GM12878 (cell line): ENCODE data around the gene ADAMTS14. TPM values are rescaled to one million over a fixed set of nuclear protein-coding genes. Genes with fewer than 3 reads are reported as not detected.

ENCODE experiments used
- ATAC-seq: fragments of 200-7000 bp; cut with Tn5 transposase; 3 replicates; pipeline ENCODE4 v1.9.1; 2020; ENCODE audit warnings: mild to moderate bottlenecking, moderate library complexity
- BruUV-seq: library from RNA; stranded (reverse); fragments of 400-500 nt; replicated peaks from 2 replicates; lab custom pipeline; 2021; lab: Mats Ljungman, UMichigan
- CTCF ChIA-PET: fragments of 300-600 bp; sonication (Branson Sonifier 250); formaldehyde crosslinking; extraction: SDS; loops from one replicate; lab custom pipeline; 2021; ENCODE audit warnings: inconsistent platforms; lab: Yijun Ruan, JAX
- POLR2A ChIA-PET: fragments of 350-600 bp; formaldehyde crosslinking; extraction: SDS; loops from one replicate; lab custom pipeline; 2021; ENCODE audit warnings: inconsistent platforms; lab: Charles Lee
- RAD21 ChIA-PET: fragments of 300-600 bp; sonication (Branson Sonifier 250); formaldehyde crosslinking; loops from one replicate; lab custom pipeline; 2023; ENCODE audit warnings: antibody characterized with exemption; ENCODE audit not compliant: unreplicated experiment; lab: Charles Lee
- SMC1A ChIA-PET: fragments of 300-600 bp; sonication (Branson Sonifier 250); formaldehyde crosslinking; loops from one replicate; lab custom pipeline; 2023; ENCODE audit not compliant: unreplicated experiment, uncharacterized antibody; lab: Charles Lee
- DNase-seq: peaks from one replicate; pipeline ENCODE4 v3.0.0-alpha.2; 2011; ENCODE audit warnings: low read depth, low spot score
- FAIRE-seq: peaks from 3 replicates; lab custom pipeline; 2011; peaks lifted over from hg19 to GRCh38; lab: Jason Lieb, UNC
- H2AFZ ChIP-seq: 2 replicates; pipeline ENCODE4 v1.6.0; 2011; ENCODE audit warnings: low read depth, low read length, control low read depth; ENCODE audit not compliant: control insufficient read depth
- H3K27ac ChIP-seq: 2 replicates; pipeline ENCODE4 v1.5.1; 2011; ENCODE audit warnings: control low read depth; ENCODE audit not compliant: control insufficient read depth, insufficient read depth
- H3K27me3 ChIP-seq, 2 experiments: replicated peaks in 1 of 2; 2 replicates each; pipeline versions ENCODE4 v1.6.0 to v1.6.1; 2011; ENCODE audit warnings: low read length in 1 of 2; ENCODE audit not compliant: control insufficient read depth in 2 of 2, insufficient read depth in 2 of 2
- H3K36me3 ChIP-seq, 2 experiments: 2 replicates each; pipeline ENCODE4 v1.5.1; 2011; ENCODE audit warnings: low read length in 1 of 2; ENCODE audit not compliant: control insufficient read depth in 2 of 2, insufficient read depth in 2 of 2
- H3K4me1 ChIP-seq: 2 replicates; pipeline ENCODE4 v1.6.1; 2011; ENCODE audit warnings: mild to moderate bottlenecking, low read length, moderate library complexity, mixed read lengths; ENCODE audit not compliant: control insufficient read depth, insufficient read depth
- H3K4me2 ChIP-seq: 2 replicates; pipeline ENCODE4 v1.6.0; 2011; ENCODE audit warnings: control low read depth; ENCODE audit not compliant: control insufficient read depth, insufficient read depth
- H3K4me3 ChIP-seq: fragments of 200-600 bp; sonication (generic); 2 replicates; pipeline ENCODE4 v1.5.1; 2016
- H3K79me2 ChIP-seq: 2 replicates; pipeline ENCODE4 v1.6.0; 2011; ENCODE audit warnings: low read length; ENCODE audit not compliant: control insufficient read depth, insufficient read depth
- H3K9ac ChIP-seq: 2 replicates; pipeline ENCODE4 v1.8.0; 2011; ENCODE audit warnings: low read length, control low read depth, mixed read lengths; ENCODE audit not compliant: control insufficient read depth, insufficient read depth
- H3K9me3 ChIP-seq: replicated peaks from 3 replicates; pipeline ENCODE4 v1.5.1; 2011; ENCODE audit warnings: mild to moderate bottlenecking, low read length; ENCODE audit not compliant: control insufficient read depth, insufficient read depth
- H4K20me1 ChIP-seq: 2 replicates; pipeline ENCODE4 v1.6.0; 2011; ENCODE audit not compliant: control insufficient read depth, insufficient read depth
- BCLAF1 ChIP-seq: fragments of 450-650 bp; IDR thresholded peaks from 2 replicates; pipeline ENCODE4 v1.6.1; 2017; ENCODE audit warnings: antibody characterized with exemption, mild to moderate bottlenecking, moderate library complexity
- ETV6 ChIP-seq, 2 experiments: fragments of 450-650 bp in 1 of 2; IDR thresholded peaks in 1 of 2; conservative IDR thresholded peaks in 1 of 2; 2 replicates each; pipeline ENCODE4 v1.6.1; 2014; ENCODE audit warnings: antibody characterized with exemption in 1 of 2, borderline replicate concordance in 1 of 2, low read depth in 1 of 2, mild to moderate bottlenecking in 1 of 2, moderate library complexity in 1 of 2
- MAX ChIP-seq: IDR thresholded peaks from 2 replicates; pipeline ENCODE4 v1.6.1; 2012; ENCODE audit warnings: low read depth, low read length, improper control_type of control experiment
- RB1 ChIP-seq: fragments of 450-650 bp; formaldehyde crosslinking; IDR thresholded peaks from 2 replicates; pipeline ENCODE4 v1.6.1; 2017; ENCODE audit warnings: mild to moderate bottlenecking, borderline replicate concordance
- ZBTB33 ChIP-seq: fragments of 450-650 bp; IDR thresholded peaks from 2 replicates; pipeline ENCODE4 v1.6.1; 2017; ENCODE audit warnings: mild to moderate bottlenecking
- WGBS: methylation state at CpG from one replicate; pipeline ENCODE4 v1.1.6; 2016; ENCODE audit warnings: low lambda C conversion rate; ENCODE audit not compliant: insufficient replicate concordance, insufficient coverage; ENCODE audit errors: missing lambda C conversion rate; 5-methylcytosine and 5-hydroxymethylcytosine counted together
- in situ Hi-C: fragments of 300-500 bp; cut with MboI; formaldehyde crosslinking; loops from 9 replicates; pipeline ENCODE4 v1.14.3; 2018; ENCODE audit warnings: mixed read lengths
- intact Hi-C: fragments of 100-400 bp; cut with micrococcal nuclease; formaldehyde crosslinking; loops from one replicate; pipeline ENCODE4 v1.14.2; 2022; ENCODE audit not compliant: unreplicated experiment
- polyA plus RNA-seq, 11 experiments: library from polyadenylated mRNA; depleted of rRNA in 4 of 11; unstranded in 6 of 11; stranded (reverse) in 5 of 11; fragments of >200 nt; fragmentation: Nextera tagmentation in 4 of 11; fragmentation: Illumina TruSeq in 1 of 11; extraction: Ambion mirVana in 4 of 11; extraction: Trizol in 1 of 11; gene quantifications; 1 replicate in 1 of 11; 2 replicates in 10 of 11; pipeline versions ENCODE4 v1.2.1 to v1.2.3, GENCODE V29; 2011 to 2016; ENCODE audit warnings: inconsistent platforms in 2 of 11, missing spikeins in 2 of 11, low read depth in 1 of 11
- total RNA-seq, 4 experiments: library from RNA; depleted of rRNA in 3 of 4; stranded (reverse); fragments of >200 nt in 3 of 4; fragmentation: Illumina TruSeq in 1 of 4; extraction: Trizol in 1 of 4; gene quantifications; 2 replicates each; pipeline versions ENCODE4 v1.2.1 to v1.2.3, GENCODE V29; 2013 to 2021

ADAMTS14 gene
- total and polyA plus RNA-seq, 10 of the 15 experiments (the other 5 are each of a cell fraction or from before 2014, with no cell fraction given) = 0.03 to 0.05 TPM; not detected in 8

- ATAC-seq (no peak), DNase-seq (no peak), FAIRE-seq (no peak)
- Histone ChIP-seq H3K4me1 (peaks cover 16% of the 10 kb centered on the region), H3K4me3 (no peak overlapping the region), H3K79me2 (no peaks in the 10 kb centered on the region), H3K9me3 (peaks cover 4% of the 10 kb centered on the region; the same call in 2 of the 3 replicates), H3K36me3 (no peaks in the 10 kb centered on the region), H2AFZ (no peak overlapping the region), H3K9ac (no peak overlapping the region), H3K4me2 (no peak overlapping the region), H4K20me1 (no peaks in the 10 kb centered on the region), H3K27ac (no peak overlapping the region), H3K27me3 (no peaks in the 10 kb centered on the region; a peak in 1 of 4 replicates)
- ChIA-PET RAD21 (interaction anchor here (0.6 to 1.2 kb wide), 3 partner anchors 19 to 102 kb away, joined by 3 read pairs; no protein-coding TSS in a partner anchor), CTCF (interaction anchor here (0.7 kb wide), 1 partner anchor 107 kb away, joined by 3 read pairs; no protein-coding TSS in a partner anchor), SMC1A (interaction anchor here (0.7 to 1.0 kb wide), 2 partner anchors 72 to 81 kb away, joined by 4 read pairs; no protein-coding TSS in a partner anchor), POLR2A (interaction anchor here (0.6 kb wide), 1 partner anchor 1036 kb away, joined by 3 read pairs; no protein-coding TSS in a partner anchor)
- WGBS = 42% methylated on average over 6 of the region's 6 CpGs
- intact Hi-C loops = loop anchor here (5.0 kb wide), 1 partner anchor 80 kb away; no protein-coding TSS in a partner anchor
- no TSS peak for BruUV-seq
- in situ Hi-C loops = no loop called here
- TF ChIP-seq MAX (no peak), RB1 (no peak), BCLAF1 (no peak), ETV6 (conservative IDR thresholded peaks at IDR 0.05 in 1 of 2, IDR thresholded peaks at IDR 0.05 in 1 of 2; ENCODE audit: borderline replicate concordance in 1 of 2, low read depth in 1 of 2) (no peak), ZBTB33 (no peak)
Measured at GRCh38 chr10:70657041-70657440, 15.3 kb upstream of the ADAMTS14 start.
